ENCODE results near the gene TFDP2. TPM values are rescaled to one million over a fixed set of nuclear protein-coding genes. Genes with fewer than 3 reads are reported as not detected.
"Not testable (repeated sequence)": the region's sequence is repeated elsewhere in the genome, so short reads cannot be mapped to it uniquely, and the experiment has no call there.

Gene TFDP2
- total RNA-seq, 3 donors from 2014 or later: 55.9 to 93.5 (median 59.3) TPM

- intact Hi-C loops (cut with DNase I; ENCODE audit: low total_unique reads): no loop called here
- Histone ChIP-seq H3K9me3 (no peaks in the 10 kb centered on the region), H3K4me1 (peaks cover 0 to 6% of the 10 kb centered on the region in 2 donors), H3K27me3 (no peaks in the 10 kb centered on the region), H3K36me3 (no peaks in the 10 kb centered on the region), H3K27ac (peak overlapping the region; percentile 20 to 88), H3K4me3 (peak overlapping the region; percentile 78 to 84 (median 83))
- DNase-seq (ENCODE audit: low spot score in 2 of 2): no peak
- TF ChIP-seq CTCF (IDR thresholded peaks at IDR 0.05) (no peak), POLR2AphosphoS5 (IDR thresholded peaks at IDR 0.05) (no peak), POLR2A (IDR thresholded peaks at IDR 0.05) (no peak)
These were observed 1.1 kb downstream of the TFDP2 start for GRCh38 chr3:142148044-142148791.

- H3K36me3 ChIP-seq; DNase-seq (ENCODE audit: low spot score in 2 of 2); H3K9me3 ChIP-seq; H3K4me1 ChIP-seq; H3K4me3 ChIP-seq; intact Hi-C loops (cut with DNase I; ENCODE audit: low total_unique reads); H3K27me3 ChIP-seq; H3K27ac ChIP-seq: not testable (repeated sequence)
These were observed 4.8 kb downstream of the TFDP2 start for GRCh38 chr3:142144587-142144986.

- intact Hi-C loops (cut with DNase I; ENCODE audit: low total_unique reads); DNase-seq (ENCODE audit: low spot score in 2 of 2); H3K4me1 ChIP-seq; H3K4me3 ChIP-seq; H3K27me3 ChIP-seq; H3K36me3 ChIP-seq; H3K9me3 ChIP-seq; H3K27ac ChIP-seq: not testable (repeated sequence)
These were observed 8.6 kb downstream of the TFDP2 start for GRCh38 chr3:142140608-142141285.

DNA sequence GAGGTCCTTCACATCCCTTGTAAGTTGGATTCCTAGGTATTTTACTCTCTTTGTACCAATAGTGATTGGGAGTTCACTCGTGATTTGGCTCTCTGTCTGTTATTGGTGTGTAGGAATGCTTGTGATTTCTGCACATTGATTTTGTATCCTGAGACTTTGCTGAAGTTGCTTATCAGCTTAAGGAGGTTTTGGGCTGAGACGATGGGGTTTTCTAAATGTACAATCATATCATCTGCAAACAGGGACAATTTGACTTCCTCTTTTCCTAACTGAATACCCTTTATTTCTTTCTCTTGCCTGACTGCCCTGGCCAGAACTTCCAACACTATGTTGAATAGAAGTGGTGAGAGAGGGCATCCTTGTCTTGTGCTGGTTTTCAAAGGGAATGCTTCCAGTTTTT lies 12.3 kb downstream of the TFDP2 start:
- H3K4me1 ChIP-seq; H3K9me3 ChIP-seq; DNase-seq (ENCODE audit: low spot score in 2 of 2); H3K27ac ChIP-seq; intact Hi-C loops (cut with DNase I; ENCODE audit: low total_unique reads); H3K4me3 ChIP-seq; H3K27me3 ChIP-seq; H3K36me3 ChIP-seq: not testable (repeated sequence)

DNA sequence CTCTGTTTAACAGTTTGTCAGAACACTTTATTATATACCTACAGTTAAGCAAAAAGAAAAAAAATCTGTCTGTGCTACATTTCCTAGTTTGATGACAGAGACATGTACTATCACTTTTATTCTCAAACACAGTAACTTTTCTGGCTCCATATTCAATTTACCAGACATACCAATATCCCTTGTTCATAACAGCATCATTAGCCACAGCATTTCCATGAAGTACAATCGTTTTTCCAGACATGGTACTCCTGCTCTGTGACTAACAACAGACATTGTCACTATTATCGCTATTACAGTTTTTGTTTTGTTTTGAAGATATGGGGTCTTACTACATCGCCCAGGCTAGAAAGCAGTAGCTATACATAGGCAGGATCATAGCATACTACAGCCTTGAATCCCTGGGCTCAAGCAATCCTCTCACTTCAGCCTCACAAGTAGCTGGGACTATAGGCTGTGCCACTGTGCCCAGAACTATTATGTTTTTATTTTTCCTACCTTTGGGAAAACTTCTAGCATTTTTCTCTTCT lies 14.5 kb downstream of the TFDP2 start:
- no peaks in the 10 kb centered on the region for H3K27me3 ChIP-seq
- no peak for TF ChIP-seq CTCF (IDR thresholded peaks at IDR 0.05)
- no peak for TF ChIP-seq POLR2A (IDR thresholded peaks at IDR 0.05)
- TF ChIP-seq POLR2AphosphoS5 (IDR thresholded peaks at IDR 0.05): no peak
- no peaks in the 10 kb centered on the region for H3K36me3 ChIP-seq
- H3K4me1 ChIP-seq: no peaks in the 10 kb centered on the region
- H3K9me3 ChIP-seq: no peaks in the 10 kb centered on the region
- DNase-seq (ENCODE audit: low spot score in 2 of 2): no peak
- no peak overlapping the region for H3K27ac ChIP-seq
- intact Hi-C loops (cut with DNase I; ENCODE audit: low total_unique reads): no loop called here
- no peak overlapping the region for H3K4me3 ChIP-seq

- Histone ChIP-seq H3K27me3 (no peaks in the 10 kb centered on the region), H3K27ac (no peak overlapping the region), H3K9me3 (no peaks in the 10 kb centered on the region), H3K4me1 (no peaks in the 10 kb centered on the region), H3K4me3 (no peak overlapping the region), H3K36me3 (no peaks in the 10 kb centered on the region)
- DNase-seq (ENCODE audit: low spot score in 2 of 2): no peak
- intact Hi-C loops (cut with DNase I; ENCODE audit: low total_unique reads): no loop called here
- TF ChIP-seq POLR2AphosphoS5 (IDR thresholded peaks at IDR 0.05) (no peak), CTCF (IDR thresholded peaks at IDR 0.05) (no peak), POLR2A (IDR thresholded peaks at IDR 0.05) (no peak)
These were observed 19.7 kb downstream of the TFDP2 start for GRCh38 chr3:142129516-142130171.
